Measurements from ENCODE around the gene YIPF3.

YIPF3 gene

DNA sequence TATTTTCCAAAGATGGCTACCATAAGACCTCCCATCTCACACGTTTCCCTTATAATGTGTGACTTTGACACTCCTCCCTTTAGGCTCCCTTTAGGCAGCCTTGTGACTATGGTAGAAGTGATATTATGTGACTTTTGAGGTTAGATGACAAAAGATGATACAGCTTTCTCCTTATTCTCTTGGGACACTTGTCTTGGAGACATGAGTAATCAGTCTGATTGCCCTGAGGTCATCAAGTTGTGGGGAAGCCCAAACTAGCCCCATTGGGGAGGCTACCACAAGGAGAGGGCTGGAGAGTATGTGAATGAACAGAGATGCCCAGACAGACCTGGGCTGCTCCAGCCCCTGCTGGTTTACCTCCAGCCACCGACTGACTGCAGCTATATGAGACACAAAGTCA is 50.8 kb downstream of the YIPF3 start:
- no peak for DNase-seq
- intact Hi-C loops (cut with DNase I; ENCODE audit: low total_unique reads): no loop called here
- no peaks in the 10 kb centered on the region for H3K4me1 ChIP-seq
- H3K27me3 ChIP-seq: peaks cover 0 to 42% of the 10 kb centered on the region in 2 donors
- no peak overlapping the region for H3K27ac ChIP-seq
- TF ChIP-seq, protein P1, sequence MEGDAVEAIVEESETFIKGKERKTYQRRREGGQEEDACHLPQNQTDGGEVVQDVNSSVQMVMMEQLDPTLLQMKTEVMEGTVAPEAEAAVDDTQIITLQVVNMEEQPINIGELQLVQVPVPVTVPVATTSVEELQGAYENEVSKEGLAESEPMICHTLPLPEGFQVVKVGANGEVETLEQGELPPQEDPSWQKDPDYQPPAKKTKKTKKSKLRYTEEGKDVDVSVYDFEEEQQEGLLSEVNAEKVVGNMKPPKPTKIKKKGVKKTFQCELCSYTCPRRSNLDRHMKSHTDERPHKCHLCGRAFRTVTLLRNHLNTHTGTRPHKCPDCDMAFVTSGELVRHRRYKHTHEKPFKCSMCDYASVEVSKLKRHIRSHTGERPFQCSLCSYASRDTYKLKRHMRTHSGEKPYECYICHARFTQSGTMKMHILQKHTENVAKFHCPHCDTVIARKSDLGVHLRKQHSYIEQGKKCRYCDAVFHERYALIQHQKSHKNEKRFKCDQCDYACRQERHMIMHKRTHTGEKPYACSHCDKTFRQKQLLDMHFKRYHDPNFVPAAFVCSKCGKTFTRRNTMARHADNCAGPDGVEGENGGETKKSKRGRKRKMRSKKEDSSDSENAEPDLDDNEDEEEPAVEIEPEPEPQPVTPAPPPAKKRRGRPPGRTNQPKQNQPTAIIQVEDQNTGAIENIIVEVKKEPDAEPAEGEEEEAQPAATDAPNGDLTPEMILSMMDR (IDR thresholded peaks at IDR 0.05): no peak
- H3K4me3 ChIP-seq: no peak overlapping the region
- no peaks in the 10 kb centered on the region for H3K36me3 ChIP-seq
- no peaks in the 10 kb centered on the region for H3K9me3 ChIP-seq

DNA sequence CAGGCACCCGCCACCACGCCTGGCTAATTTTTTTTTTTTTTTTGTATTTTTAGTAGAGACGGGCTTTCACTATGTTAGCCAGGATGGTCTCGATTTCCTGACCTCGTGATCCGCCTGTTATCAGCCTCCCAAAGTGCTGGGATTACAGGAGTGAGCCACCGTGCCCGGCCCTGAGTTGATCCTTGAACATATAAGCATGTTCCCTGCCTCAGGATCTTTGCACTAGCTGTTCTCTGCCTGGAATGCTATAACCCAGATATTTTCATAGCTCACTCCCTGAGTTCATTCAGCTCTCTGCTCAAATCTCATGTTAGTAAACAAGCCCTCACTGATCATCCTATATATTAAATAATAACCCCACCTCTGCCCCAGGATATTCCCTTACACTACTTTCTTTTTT is 52.4 kb downstream of the YIPF3 start:
- peaks cover 0 to 38% of the 10 kb centered on the region in 2 donors for H3K27me3 ChIP-seq
- no peak overlapping the region for H3K4me3 ChIP-seq
- no peak overlapping the region for H3K27ac ChIP-seq
- no peaks in the 10 kb centered on the region for H3K36me3 ChIP-seq
- TF ChIP-seq, protein P1 (IDR thresholded peaks at IDR 0.05): no peak
- intact Hi-C loops (cut with DNase I; ENCODE audit: low total_unique reads): no loop called here
- DNase-seq: no peak
- H3K9me3 ChIP-seq: no peaks in the 10 kb centered on the region
- no peaks in the 10 kb centered on the region for H3K4me1 ChIP-seq

DNA sequence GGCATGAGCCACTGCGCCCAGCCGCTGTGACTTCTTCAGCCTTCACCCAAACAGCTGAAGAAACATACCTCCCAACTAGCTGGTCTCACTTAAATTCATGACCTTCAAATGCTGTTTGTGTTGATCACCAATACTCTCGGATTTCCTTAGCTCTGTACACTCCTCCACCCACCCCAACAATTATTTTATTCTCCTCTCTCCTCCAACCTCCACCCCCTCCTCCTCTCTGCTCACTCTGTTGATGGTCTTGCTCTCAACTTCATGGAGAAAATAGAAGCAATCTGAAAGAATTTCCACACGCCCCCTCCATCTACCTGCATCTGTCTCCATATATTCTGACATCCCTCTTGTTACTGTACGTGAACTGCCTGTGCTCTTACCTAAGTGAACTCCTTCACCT is 54.8 kb downstream of the YIPF3 start:
- peaks cover 0 to 42% of the 10 kb centered on the region in 2 donors for H3K27me3 ChIP-seq
- no peak overlapping the region for H3K27ac ChIP-seq
- no peaks in the 10 kb centered on the region for H3K36me3 ChIP-seq
- no peaks in the 10 kb centered on the region for H3K9me3 ChIP-seq
- TF ChIP-seq, protein P1 (IDR thresholded peaks at IDR 0.05): no peak
- H3K4me1 ChIP-seq: no peaks in the 10 kb centered on the region
- no peak overlapping the region for H3K4me3 ChIP-seq
- intact Hi-C loops (cut with DNase I; ENCODE audit: low total_unique reads): no loop called here
- no peak for DNase-seq
